HepG2 (cell line): ENCODE results near the gene PIK3IP1. TPM values are rescaled to one million over a fixed set of nuclear protein-coding genes. Genes with fewer than 3 reads are reported as not detected.

ENCODE experiments used
- ATF2 ChIP-seq: sonication (generic); formaldehyde crosslinking; IDR thresholded peaks from 2 replicates; pipeline ENCODE4 v1.4.0; 2020; ENCODE audit warnings: missing genetic modification reagents
- ATF4 ChIP-seq, 2 experiments: fragments of 450-650 bp in 1 of 2; sonication (generic) in 1 of 2; formaldehyde crosslinking; IDR thresholded peaks; 2 replicates each; pipeline versions ENCODE4 v1.5.0 to v1.8.0; 2020 to 2022; ENCODE audit warnings: mild to moderate bottlenecking in 1 of 2, missing genetic modification reagents in 1 of 2
- DBP ChIP-seq: sonication (generic); formaldehyde crosslinking; IDR thresholded peaks from 2 replicates; pipeline ENCODE4 v1.4.0; 2020; ENCODE audit warnings: missing genetic modification reagents; ENCODE audit errors: not compliant biosample characterization
- DNMT1 ChIP-seq: sonication (generic); formaldehyde crosslinking; IDR thresholded peaks from 2 replicates; pipeline ENCODE4 v1.5.1; 2020; ENCODE audit warnings: mild to moderate bottlenecking, missing genetic modification reagents
- FOXP1 ChIP-seq, 2 experiments: fragments of 450-650 bp in 1 of 2; IDR thresholded peaks; 2 replicates each; pipeline ENCODE4 v1.6.1; 2017 to 2018; ENCODE audit warnings: antibody characterized with exemption in 1 of 2
- HMGXB4 ChIP-seq, 2 experiments: sonication (generic) in 1 of 2; formaldehyde crosslinking in 1 of 2; IDR thresholded peaks; 2 replicates each; pipeline versions ENCODE4 v1.4.0 to v1.6.1; 2018 to 2020; ENCODE audit warnings: missing genetic modification reagents in 2 of 2, borderline replicate concordance in 1 of 2, low read depth in 1 of 2, mild to moderate bottlenecking in 1 of 2, missing biosample characterization in 1 of 2
- HOXA3 ChIP-seq: sonication (generic); formaldehyde crosslinking; IDR thresholded peaks from 2 replicates; pipeline ENCODE4 v1.5.0; 2020; ENCODE audit warnings: missing genetic modification reagents
- JARID2 ChIP-seq: sonication (generic); formaldehyde crosslinking; IDR thresholded peaks from 2 replicates; pipeline ENCODE4 v1.8.1; 2023; ENCODE audit warnings: missing genetic modification reagents, inconsistent platforms; ENCODE audit not compliant: insufficient replicate concordance
- LCORL ChIP-seq, 2 experiments: fragments of 450-650 bp in 1 of 2; sonication (generic) in 1 of 2; formaldehyde crosslinking in 1 of 2; IDR thresholded peaks; 2 replicates each; pipeline versions ENCODE4 v1.5.0 to v1.6.1; 2017 to 2020; ENCODE audit warnings: antibody characterized with exemption in 1 of 2, missing genetic modification reagents in 1 of 2
- MED1 ChIP-seq: sonication (generic); formaldehyde crosslinking; IDR thresholded peaks from 2 replicates; pipeline ENCODE4 v1.4.0; 2020; ENCODE audit warnings: missing genetic modification reagents
- MED8 ChIP-seq: sonication (generic); formaldehyde crosslinking; IDR thresholded peaks from 2 replicates; pipeline ENCODE4 v1.8.1; 2023; ENCODE audit warnings: mild to moderate bottlenecking, missing genetic modification reagents; ENCODE audit not compliant: insufficient replicate concordance
- RBFOX2 ChIP-seq: fragments of 200-400 bp; formaldehyde crosslinking; IDR thresholded peaks from 2 replicates; pipeline ENCODE4 v1.6.1; 2017; ENCODE audit warnings: low read depth, mild to moderate bottlenecking, low read length
- REPIN1 ChIP-seq: sonication (generic); formaldehyde crosslinking; IDR thresholded peaks from 2 replicates; pipeline ENCODE4 v1.8.0; 2022; ENCODE audit warnings: missing genetic modification reagents, low read depth, mild to moderate bottlenecking, borderline replicate concordance
- TBX3 ChIP-seq: fragments of 450-650 bp; IDR thresholded peaks from 2 replicates; pipeline ENCODE4 v1.6.1; 2017; ENCODE audit warnings: antibody characterized with exemption, mild to moderate bottlenecking, inconsistent platforms, borderline replicate concordance
- UBTF ChIP-seq: sonication (generic); formaldehyde crosslinking; IDR thresholded peaks from 2 replicates; pipeline ENCODE4 v1.4.0; 2020; ENCODE audit warnings: mild to moderate bottlenecking, missing genetic modification reagents
- ZC3H4 ChIP-seq: sonication (generic); formaldehyde crosslinking; IDR thresholded peaks from 2 replicates; pipeline ENCODE4 v1.4.0; 2020; ENCODE audit warnings: missing genetic modification reagents, borderline replicate concordance
- ZNF124 ChIP-seq: sonication (generic); formaldehyde crosslinking; IDR thresholded peaks from 2 replicates; pipeline ENCODE4 v1.4.0; 2020; ENCODE audit warnings: missing genetic modification reagents
- ZNF136 ChIP-seq: sonication (generic); formaldehyde crosslinking; IDR thresholded peaks from 2 replicates; pipeline ENCODE4 v1.8.1; 2022; ENCODE audit warnings: low read depth, mild to moderate bottlenecking, moderate library complexity, missing genetic modification reagents
- ZNF326 ChIP-seq: sonication (generic); formaldehyde crosslinking; IDR thresholded peaks from 2 replicates; pipeline ENCODE4 v1.4.0; 2020; ENCODE audit warnings: missing genetic modification reagents, borderline replicate concordance
- ZNF644 ChIP-seq: IDR thresholded peaks from 2 replicates; pipeline ENCODE4 v1.6.1; 2016; ENCODE audit warnings: low read depth
- ZSCAN12 ChIP-seq: sonication (generic); formaldehyde crosslinking; IDR thresholded peaks from 2 replicates; pipeline ENCODE4 v1.9.0; 2021; ENCODE audit warnings: mild to moderate bottlenecking, missing genetic modification reagents
- polyA plus RNA-seq, 8 experiments: library from polyadenylated mRNA; depleted of rRNA in 3 of 8; stranded (reverse) in 7 of 8; unstranded in 1 of 8; fragments of >200 nt; fragmentation: Illumina TruSeq in 4 of 8; extraction: Trizol in 4 of 8; gene quantifications; 2 replicates each; pipeline versions ENCODE4 v1.2.1 to v1.2.3, GENCODE V29; 2011 to 2016; ENCODE audit warnings: low read depth in 4 of 8, missing spikeins in 1 of 8, mixed read lengths in 1 of 8; ENCODE audit not compliant: insufficient read depth in 1 of 8
- total RNA-seq, 5 experiments: library from RNA; depleted of rRNA; stranded (reverse); fragments of >200 nt; fragmentation: Illumina TruSeq; extraction: Trizol; gene quantifications; 2 replicates each; pipeline ENCODE4 v1.2.3, GENCODE V29; 2016; ENCODE audit warnings: low read depth in 1 of 5

The PIK3IP1 gene
- total and polyA plus RNA-seq, 2 of the 13 experiments (the other 11 are each of a cell fraction or from before 2014, with no cell fraction given), result 1.3 to 2.5 TPM

GRCh38 chr22:31339148-31339832, 47.0 kb upstream of the PIK3IP1 start (continued):
- TF ChIP-seq HMGXB4 (CRISPR knock-in tag; IDR thresholded peaks at IDR 0.05; ENCODE audit: borderline replicate concordance in 1 of 2, low read depth in 1 of 2) (peak in 1 of 2 experiments; percentile 47; a peak in 1 of 4 replicates), ATF4 (CRISPR knock-in tag; IDR thresholded peaks at IDR 0.05) (no peak), ZNF124 (CRISPR knock-in tag) (no peak), ATF2 (CRISPR knock-in tag) (peak; percentile 28; the same call in 1 of the 2 replicates), RBFOX2 (peak; percentile 52; the same call in 1 of the 2 replicates), ZNF136 (CRISPR knock-in tag) (no peak), DNMT1 (CRISPR knock-in tag) (no peak), MED8 (CRISPR knock-in tag) (no peak), TBX3 (peak; percentile 64), FOXP1 (IDR thresholded peaks at IDR 0.05) (no peak), FOXP1 (CRISPR knock-in tag; IDR thresholded peaks at IDR 0.05) (peak; percentile 76), ZNF326 (CRISPR knock-in tag) (no peak), MED1 (peak; percentile 67; the same call in 1 of the 2 replicates), UBTF (CRISPR knock-in tag) (peak; percentile 41), REPIN1 (CRISPR knock-in tag) (peak; percentile 61), ZC3H4 (CRISPR knock-in tag) (no peak), ZSCAN12 (CRISPR knock-in tag) (no peak), HOXA3 (peak; percentile 35; the same call in 1 of the 2 replicates), JARID2 (CRISPR knock-in tag) (no peak), ZNF644 (peak; percentile 49; the same call in 1 of the 2 replicates), LCORL (IDR thresholded peaks at IDR 0.05) (no peak), LCORL (CRISPR knock-in tag; IDR thresholded peaks at IDR 0.05) (peak; percentile 32; the same call in 1 of the 2 replicates), DBP (CRISPR knock-in tag) (no peak)
